ENCODE measurements around the gene APAF1. TPM values are rescaled to one million over a fixed set of nuclear protein-coding genes. Genes with fewer than 3 reads are reported as not detected.
"Not testable (repeated sequence)": the region's sequence is repeated elsewhere in the genome, so short reads cannot be mapped to it uniquely, and the experiment has no call there.

APAF1 gene
- 10 to 100 TPM in 1 of 4 donors, 1 to 10 TPM in 3; 8.1 to 20.5 (median 8.7) TPM for polyA plus RNA-seq
- long read RNA-seq, donor 1, full-length matches to known transcripts = 2 of 2 reads
- long read RNA-seq, donor 1, partial matches to known transcripts = 0 of 2 reads
- long read RNA-seq, donor 1, other reads (novel, unspliced or antisense) = 0 of 2 reads
- long read RNA-seq, donor 2, full-length matches to known transcripts = 1 of 1 reads
- long read RNA-seq, donor 2, partial matches to known transcripts = 0 of 1 reads
- long read RNA-seq, donor 2, other reads (novel, unspliced or antisense) = 0 of 1 reads
- long read RNA-seq, donor 3 = 0 reads
- long read RNA-seq, donor 4 = 0 reads
- long read RNA-seq, donor 5 = 0 reads
- long read RNA-seq, donor 6 = 0 reads
- long read RNA-seq, donor 7 = 0 reads
- long read RNA-seq, donor 8 = 0 reads
- long read RNA-seq, donor 9 = 0 reads
- long read RNA-seq, donor 10 = 0 reads

- 0% methylated on average over 79 to 91 of the region's 91 CpGs for WGBS, 3 donors
These were observed at the start of gene APAF1, which contains the start of gene IKBIP for GRCh38 chr12:98644712-98645571. Gene APAF1, plus strand, starts transcription at chr12:98645290. Its CDS starts 3,070 bp downstream, at chr12:98648360. Gene IKBIP, minus strand, starts transcription at chr12:98644788. Its CDS starts 87 bp downstream, at chr12:98644701.

GRCh38 chr12:98597313-98597712 lies 47.8 kb upstream of the APAF1 start:
- not testable (repeated sequence) for H3K27ac ChIP-seq (ENCODE audit: low read depth in 1 of 3, low read length in 2 of 3); DNase-seq; H3K27me3 ChIP-seq (ENCODE audit: control insufficient read depth in 3 of 3, insufficient read depth in 3 of 3, low read length in 3 of 3); FAIRE-seq; H3K9me3 ChIP-seq (ENCODE audit: control insufficient read depth in 2 of 2, insufficient read depth in 1 of 2, low read depth in 1 of 2, low read length in 1 of 2); H3K4me3 ChIP-seq (ENCODE audit: low read depth in 1 of 3, low read length in 3 of 3); H3K4me1 ChIP-seq (ENCODE audit: control insufficient read depth in 3 of 3, insufficient read depth in 2 of 3, low read depth in 1 of 3, low read length in 2 of 3)
- H3K36me3 ChIP-seq (ENCODE audit: control insufficient read depth in 3 of 3, insufficient read depth in 2 of 3, low read depth in 1 of 3, low read length in 3 of 3) = peaks cover 14 to 44% (median 37%) of the 10 kb centered on the region in 3 donors
- 88 to 90% (median 90%) methylated on average over 5 of the region's 5 CpGs for WGBS, 3 donors

More at GRCh38 chr12:98644712-98645571, at the start of gene APAF1, which contains the start of gene IKBIP:
- Histone ChIP-seq H3K36me3 (ENCODE audit: control insufficient read depth in 3 of 3, insufficient read depth in 2 of 3, low read depth in 1 of 3, low read length in 3 of 3) (peaks cover 0 to 2% (median 2%) of the 10 kb centered on the region in 3 donors), H3K9me3 (ENCODE audit: control insufficient read depth in 2 of 2, insufficient read depth in 1 of 2, low read depth in 1 of 2, low read length in 1 of 2) (no peaks in the 10 kb centered on the region), H3K4me3 (ENCODE audit: low read depth in 1 of 3, low read length in 3 of 3) (peak within 1 kb of the TSS; percentile 74 to 100 (median 93)), H3K27me3 (ENCODE audit: control insufficient read depth in 3 of 3, insufficient read depth in 3 of 3, low read length in 3 of 3) (no peaks in the 10 kb centered on the region), H3K27ac (ENCODE audit: low read depth in 1 of 3, low read length in 2 of 3) (peak within 1 kb of the TSS; percentile 92 to 98 (median 96)), H3K4me1 (ENCODE audit: control insufficient read depth in 3 of 3, insufficient read depth in 2 of 3, low read depth in 1 of 3, low read length in 2 of 3) (peaks cover 0 to 6% (median 2%) of the 10 kb centered on the region in 3 donors)
- DNase-seq (peak; percentile 97 to 99), FAIRE-seq (no peak)

GRCh38 chr12:98601924-98602323 lies 43.2 kb upstream of the APAF1 start:
- FAIRE-seq (no peak), DNase-seq (no peak)
- H3K9me3 ChIP-seq (ENCODE audit: control insufficient read depth in 2 of 2, insufficient read depth in 1 of 2, low read depth in 1 of 2, low read length in 1 of 2) = no peaks in the 10 kb centered on the region
- 96 to 97% (median 96%) methylated on average over 8 of the region's 8 CpGs for WGBS, 3 donors
- no peak overlapping the region for H3K4me3 ChIP-seq (ENCODE audit: low read depth in 1 of 3, low read length in 3 of 3)
- no peak overlapping the region for H3K27ac ChIP-seq (ENCODE audit: low read depth in 1 of 3, low read length in 2 of 3)
- peaks cover 0 to 8% (median 0%) of the 10 kb centered on the region in 3 donors for H3K4me1 ChIP-seq (ENCODE audit: control insufficient read depth in 3 of 3, insufficient read depth in 2 of 3, low read depth in 1 of 3, low read length in 2 of 3)
- H3K27me3 ChIP-seq (ENCODE audit: control insufficient read depth in 3 of 3, insufficient read depth in 3 of 3, low read length in 3 of 3) = no peaks in the 10 kb centered on the region
- H3K36me3 ChIP-seq (ENCODE audit: control insufficient read depth in 3 of 3, insufficient read depth in 2 of 3, low read depth in 1 of 3, low read length in 3 of 3) = peaks cover 20 to 49% (median 46%) of the 10 kb centered on the region in 3 donors

- DNase-seq (peak; percentile 17 to 66), FAIRE-seq (no peak)
- 70 to 72% (median 72%) methylated on average over 2 of the region's 2 CpGs for WGBS, 3 donors
- Histone ChIP-seq H3K27ac (ENCODE audit: low read depth in 1 of 3, low read length in 2 of 3) (peak overlapping the region in 1 of 3 donors; percentile 68), H3K36me3 (ENCODE audit: control insufficient read depth in 3 of 3, insufficient read depth in 2 of 3, low read depth in 1 of 3, low read length in 3 of 3) (peaks cover 7 to 20% (median 14%) of the 10 kb centered on the region in 3 donors), H3K4me3 (ENCODE audit: low read depth in 1 of 3, low read length in 3 of 3) (no peak overlapping the region), H3K4me1 (ENCODE audit: control insufficient read depth in 3 of 3, insufficient read depth in 2 of 3, low read depth in 1 of 3, low read length in 2 of 3) (peaks cover 0 to 8% (median 0%) of the 10 kb centered on the region in 3 donors), H3K9me3 (ENCODE audit: control insufficient read depth in 2 of 2, insufficient read depth in 1 of 2, low read depth in 1 of 2, low read length in 1 of 2) (no peaks in the 10 kb centered on the region), H3K27me3 (ENCODE audit: control insufficient read depth in 3 of 3, insufficient read depth in 3 of 3, low read length in 3 of 3) (no peaks in the 10 kb centered on the region)
These were observed 38.6 kb upstream of the APAF1 start for GRCh38 chr12:98606359-98606988.

- H3K27ac ChIP-seq (ENCODE audit: low read depth in 1 of 3, low read length in 2 of 3) = no peak overlapping the region
- no peak overlapping the region for H3K4me3 ChIP-seq (ENCODE audit: low read depth in 1 of 3, low read length in 3 of 3)
- H3K36me3 ChIP-seq (ENCODE audit: control insufficient read depth in 3 of 3, insufficient read depth in 2 of 3, low read depth in 1 of 3, low read length in 3 of 3) = no peaks in the 10 kb centered on the region
- FAIRE-seq (no peak), DNase-seq (no peak)
- H3K27me3 ChIP-seq (ENCODE audit: control insufficient read depth in 3 of 3, insufficient read depth in 3 of 3, low read length in 3 of 3) = no peaks in the 10 kb centered on the region
- peaks cover 0 to 17% (median 0%) of the 10 kb centered on the region in 3 donors for H3K4me1 ChIP-seq (ENCODE audit: control insufficient read depth in 3 of 3, insufficient read depth in 2 of 3, low read depth in 1 of 3, low read length in 2 of 3)
- no peaks in the 10 kb centered on the region for H3K9me3 ChIP-seq (ENCODE audit: control insufficient read depth in 2 of 2, insufficient read depth in 1 of 2, low read depth in 1 of 2, low read length in 1 of 2)
- 93 to 98% (median 96%) methylated on average over 2 of the region's 2 CpGs for WGBS, 3 donors
These were observed 34.5 kb upstream of the APAF1 start for GRCh38 chr12:98610596-98610995.

GRCh38 chr12:98612696-98613334 lies 32.3 kb upstream of the APAF1 start:
- Histone ChIP-seq H3K27me3 (ENCODE audit: control insufficient read depth in 3 of 3, insufficient read depth in 3 of 3, low read length in 3 of 3) (no peaks in the 10 kb centered on the region), H3K36me3 (ENCODE audit: control insufficient read depth in 3 of 3, insufficient read depth in 2 of 3, low read depth in 1 of 3, low read length in 3 of 3) (no peaks in the 10 kb centered on the region), H3K9me3 (ENCODE audit: control insufficient read depth in 2 of 2, insufficient read depth in 1 of 2, low read depth in 1 of 2, low read length in 1 of 2) (no peaks in the 10 kb centered on the region), H3K4me1 (ENCODE audit: control insufficient read depth in 3 of 3, insufficient read depth in 2 of 3, low read depth in 1 of 3, low read length in 2 of 3) (peaks cover 0 to 9% (median 0%) of the 10 kb centered on the region in 3 donors), H3K27ac (ENCODE audit: low read depth in 1 of 3, low read length in 2 of 3) (peak overlapping the region in 2 of 3 donors; percentile 1 to 78), H3K4me3 (ENCODE audit: low read depth in 1 of 3, low read length in 3 of 3) (no peak overlapping the region)
- FAIRE-seq (no peak), DNase-seq (peak in 1 of 2 donors; percentile 74)
- WGBS, 3 donors = 70 to 76% (median 70%) methylated on average over 5 of the region's 5 CpGs

GRCh38 chr12:98618952-98619351 lies 26.1 kb upstream of the APAF1 start:
- no peak overlapping the region for H3K27ac ChIP-seq (ENCODE audit: low read depth in 1 of 3, low read length in 2 of 3)
- FAIRE-seq = no peak
- WGBS, 3 donors = 65 to 79% (median 77%) methylated on average over 4 of the region's 4 CpGs

More at GRCh38 chr12:98618952-98619351, 26.1 kb upstream of the APAF1 start:
- Histone ChIP-seq H3K4me1 (ENCODE audit: control insufficient read depth in 3 of 3, insufficient read depth in 2 of 3, low read depth in 1 of 3, low read length in 2 of 3) (no peaks in the 10 kb centered on the region), H3K36me3 (ENCODE audit: control insufficient read depth in 3 of 3, insufficient read depth in 2 of 3, low read depth in 1 of 3, low read length in 3 of 3) (no peaks in the 10 kb centered on the region), H3K4me3 (ENCODE audit: low read depth in 1 of 3, low read length in 3 of 3) (no peak overlapping the region), H3K9me3 (ENCODE audit: control insufficient read depth in 2 of 2, insufficient read depth in 1 of 2, low read depth in 1 of 2, low read length in 1 of 2) (no peaks in the 10 kb centered on the region), H3K27me3 (ENCODE audit: control insufficient read depth in 3 of 3, insufficient read depth in 3 of 3, low read length in 3 of 3) (no peaks in the 10 kb centered on the region)
- DNase-seq = no peak

Data from small intestine (tissue), 16 donors.